Kidney epithelial cell (primary cell): ENCODE results near the gene MACROD2. TPM values are rescaled to one million over a fixed set of nuclear protein-coding genes. Genes with fewer than 3 reads are reported as not detected.

Source experiments
- DNase-seq: peaks from one replicate; pipeline ENCODE4 v3.0.0-alpha.2; 2010; ENCODE audit warnings: low read depth
- H3K27me3 ChIP-seq: 2 replicates; pipeline ENCODE4 v1.6.0; 2011; ENCODE audit warnings: low read length; ENCODE audit not compliant: control insufficient read depth, insufficient read depth
- H3K36me3 ChIP-seq: 2 replicates; pipeline ENCODE4 v1.5.1; 2011; ENCODE audit warnings: low read length; ENCODE audit not compliant: control insufficient read depth, insufficient read depth
- H3K4me3 ChIP-seq: 2 replicates; pipeline ENCODE4 v1.5.1; 2011; ENCODE audit warnings: low read depth, mild to moderate bottlenecking, control low read depth, low read length
- CTCF ChIP-seq: IDR thresholded peaks from 2 replicates; pipeline ENCODE4 v1.5.1; 2011; ENCODE audit warnings: mild to moderate bottlenecking, moderate library complexity, low read length, control low read depth, inconsistent platforms; ENCODE audit not compliant: insufficient read depth, poor library complexity, severe bottlenecking
- total RNA-seq: library from RNA; depleted of rRNA; stranded (reverse); fragments of >200 nt; gene quantifications from 2 replicates; pipeline ENCODE4 v1.2.3, GENCODE V29; 2015

The MACROD2 gene
- total RNA-seq, 1 donor from 2014 or later = 0.79 TPM

GRCh38 chr20:14568225-14568624 lies 572.9 kb downstream of the MACROD2 start:
- Histone ChIP-seq H3K36me3 (no peaks in the 10 kb centered on the region), H3K4me3 (no peak overlapping the region), H3K27me3 (no peaks in the 10 kb centered on the region)
- DNase-seq = no peak
- no peak for TF ChIP-seq CTCF

- no peak for TF ChIP-seq CTCF
- Histone ChIP-seq H3K36me3 (no peaks in the 10 kb centered on the region), H3K4me3 (no peak overlapping the region), H3K27me3 (no peaks in the 10 kb centered on the region)
- no peak for DNase-seq
Observed at GRCh38 chr20:14568701-14569100, 573.4 kb downstream of the MACROD2 start.

- DNase-seq = no peak
- Histone ChIP-seq H3K36me3 (no peaks in the 10 kb centered on the region), H3K27me3 (no peaks in the 10 kb centered on the region), H3K4me3 (no peak overlapping the region)
- no peak for TF ChIP-seq CTCF
Observed at GRCh38 chr20:14569641-14570040, 574.3 kb downstream of the MACROD2 start.

- no peak for DNase-seq
- H3K36me3 ChIP-seq = no peaks in the 10 kb centered on the region
Observed at GRCh38 chr20:14570811-14571210, 575.5 kb downstream of the MACROD2 start.

GRCh38 chr20:14573676-14574075 lies 578.4 kb downstream of the MACROD2 start:
- Histone ChIP-seq H3K27me3 (no peaks in the 10 kb centered on the region), H3K36me3 (no peaks in the 10 kb centered on the region), H3K4me3 (no peak overlapping the region)
- no peak for TF ChIP-seq CTCF
- DNase-seq = no peak

More at GRCh38 chr20:14570811-14571210, 575.5 kb downstream of the MACROD2 start:
- Histone ChIP-seq H3K27me3 (no peaks in the 10 kb centered on the region), H3K4me3 (no peak overlapping the region)
- TF ChIP-seq CTCF = no peak

GRCh38 chr20:14576196-14576877 lies 581.0 kb downstream of the MACROD2 start:
- no peak for DNase-seq
- Histone ChIP-seq H3K4me3 (no peak overlapping the region), H3K27me3 (no peaks in the 10 kb centered on the region), H3K36me3 (no peaks in the 10 kb centered on the region)
- no peak for TF ChIP-seq CTCF
